ENCODE measurements around the gene ESM1. TPM values are rescaled to one million over a fixed set of nuclear protein-coding genes. Genes with fewer than 3 reads are reported as not detected.

The ESM1 gene, protein sequence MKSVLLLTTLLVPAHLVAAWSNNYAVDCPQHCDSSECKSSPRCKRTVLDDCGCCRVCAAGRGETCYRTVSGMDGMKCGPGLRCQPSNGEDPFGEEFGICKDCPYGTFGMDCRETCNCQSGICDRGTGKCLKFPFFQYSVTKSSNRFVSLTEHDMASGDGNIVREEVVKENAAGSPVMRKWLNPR
- 0.38 TPM for total RNA-seq
- polyA plus RNA-seq (ENCODE audit: insufficient read depth, low read depth, low replicate concordance) = 6.1 TPM
- long read RNA-seq, donor 1, partial matches to known transcripts = 0 of 4 reads
- long read RNA-seq, donor 1, other reads (novel, unspliced or antisense) = 0 of 4 reads
- long read RNA-seq, donor 2, partial matches to known transcripts = 0 of 4 reads
- long read RNA-seq, donor 2, other reads (novel, unspliced or antisense) = 0 of 4 reads
- long read RNA-seq, donor 3, partial matches to known transcripts = 0 of 4 reads
- long read RNA-seq, donor 3, other reads (novel, unspliced or antisense) = 0 of 4 reads
- long read RNA-seq, donor 4, partial matches to known transcripts = 0 of 2 reads
- long read RNA-seq, donor 4, other reads (novel, unspliced or antisense) = 0 of 2 reads
- long read RNA-seq, donor 5 = 0 reads
- long read RNA-seq, donor 6, partial matches to known transcripts = 0 of 4 reads
- long read RNA-seq, donor 6, other reads (novel, unspliced or antisense) = 0 of 4 reads
- long read RNA-seq, donor 7 = 0 reads
- long read RNA-seq, donor 8, partial matches to known transcripts = 0 of 2 reads
- long read RNA-seq, donor 8, other reads (novel, unspliced or antisense) = 0 of 2 reads
- long read RNA-seq, donor 9, partial matches to known transcripts = 0 of 1 reads
- long read RNA-seq, donor 9, other reads (novel, unspliced or antisense) = 0 of 1 reads
- long read RNA-seq, donor 10, partial matches to known transcripts = 0 of 1 reads
- long read RNA-seq, donor 10, other reads (novel, unspliced or antisense) = 0 of 1 reads

- Histone ChIP-seq H3K9me3 (ENCODE audit: control insufficient read depth in 2 of 3, insufficient read depth in 1 of 3, low read length in 3 of 3) (no peaks in the 10 kb centered on the region), H3K9ac (ENCODE audit: low read length in 3 of 3) (peak within 1 kb of the TSS in 2 of 3 donors; percentile 16 to 37), H3K27ac (ENCODE audit: low read depth in 2 of 2, low read length in 2 of 2) (peak within 1 kb of the TSS in 1 of 2 donors; percentile 38), H3K36me3 (ENCODE audit: control insufficient read depth in 2 of 3, insufficient read depth in 3 of 3, low read length in 3 of 3) (no peaks in the 10 kb centered on the region), H3K27me3 (ENCODE audit: control insufficient read depth, insufficient read depth, low read length) (no peaks in the 10 kb centered on the region), H3K4me1 (ENCODE audit: control insufficient read depth in 2 of 3, insufficient read depth in 2 of 3, low read depth in 1 of 3, low read length in 3 of 3) (no peaks in the 10 kb centered on the region), H3K4me3 (ENCODE audit: low read length in 3 of 3) (peak within 1 kb of the TSS in 2 of 3 donors; percentile 50 to 60)
- TF ChIP-seq, protein P1, sequence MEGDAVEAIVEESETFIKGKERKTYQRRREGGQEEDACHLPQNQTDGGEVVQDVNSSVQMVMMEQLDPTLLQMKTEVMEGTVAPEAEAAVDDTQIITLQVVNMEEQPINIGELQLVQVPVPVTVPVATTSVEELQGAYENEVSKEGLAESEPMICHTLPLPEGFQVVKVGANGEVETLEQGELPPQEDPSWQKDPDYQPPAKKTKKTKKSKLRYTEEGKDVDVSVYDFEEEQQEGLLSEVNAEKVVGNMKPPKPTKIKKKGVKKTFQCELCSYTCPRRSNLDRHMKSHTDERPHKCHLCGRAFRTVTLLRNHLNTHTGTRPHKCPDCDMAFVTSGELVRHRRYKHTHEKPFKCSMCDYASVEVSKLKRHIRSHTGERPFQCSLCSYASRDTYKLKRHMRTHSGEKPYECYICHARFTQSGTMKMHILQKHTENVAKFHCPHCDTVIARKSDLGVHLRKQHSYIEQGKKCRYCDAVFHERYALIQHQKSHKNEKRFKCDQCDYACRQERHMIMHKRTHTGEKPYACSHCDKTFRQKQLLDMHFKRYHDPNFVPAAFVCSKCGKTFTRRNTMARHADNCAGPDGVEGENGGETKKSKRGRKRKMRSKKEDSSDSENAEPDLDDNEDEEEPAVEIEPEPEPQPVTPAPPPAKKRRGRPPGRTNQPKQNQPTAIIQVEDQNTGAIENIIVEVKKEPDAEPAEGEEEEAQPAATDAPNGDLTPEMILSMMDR (IDR thresholded peaks at IDR 0.05; ENCODE audit: borderline replicate concordance, extremely low read depth, insufficient read depth) = no peak
- no peak for FAIRE-seq
- intact Hi-C loops (cut with DNase I) = no loop called here
- DNase-seq = peak in 2 of 5 donors; percentile 12 to 26
Measured at GRCh38 chr5:54985301-54986268, at the start of gene ESM1. Gene ESM1 (minus strand): TSS chr5:54985593. CDS start chr5:54985517, 76 bp downstream.

- FAIRE-seq (no peak), DNase-seq (no peak)
- H3K27me3 ChIP-seq (ENCODE audit: control insufficient read depth, insufficient read depth, low read length) = no peaks in the 10 kb centered on the region
- no peaks in the 10 kb centered on the region for H3K9me3 ChIP-seq (ENCODE audit: control insufficient read depth in 2 of 3, insufficient read depth in 1 of 3, low read length in 3 of 3)
- H3K27ac ChIP-seq (ENCODE audit: low read depth in 2 of 2, low read length in 2 of 2) = no peak overlapping the region
- H3K36me3 ChIP-seq (ENCODE audit: control insufficient read depth in 2 of 3, insufficient read depth in 3 of 3, low read length in 3 of 3) = no peaks in the 10 kb centered on the region
- no peak overlapping the region for H3K4me3 ChIP-seq (ENCODE audit: low read length in 3 of 3)
- intact Hi-C loops (cut with DNase I) = no loop called here
- TF ChIP-seq, protein P1 (IDR thresholded peaks at IDR 0.05; ENCODE audit: borderline replicate concordance, extremely low read depth, insufficient read depth) = no peak
- H3K9ac ChIP-seq (ENCODE audit: low read length in 3 of 3) = no peak overlapping the region
- H3K4me1 ChIP-seq (ENCODE audit: control insufficient read depth in 2 of 3, insufficient read depth in 2 of 3, low read depth in 1 of 3, low read length in 3 of 3) = no peaks in the 10 kb centered on the region
Measured at GRCh38 chr5:55033568-55033967, 48.2 kb upstream of the ESM1 start.

- H3K4me3 ChIP-seq (ENCODE audit: low read length in 3 of 3) = no peak overlapping the region
- H3K9ac ChIP-seq (ENCODE audit: low read length in 3 of 3) = no peak overlapping the region
- H3K9me3 ChIP-seq (ENCODE audit: control insufficient read depth in 2 of 3, insufficient read depth in 1 of 3, low read length in 3 of 3) = no peaks in the 10 kb centered on the region
- TF ChIP-seq, protein P1 (IDR thresholded peaks at IDR 0.05; ENCODE audit: borderline replicate concordance, extremely low read depth, insufficient read depth) = no peak
- no peak for FAIRE-seq
- no peak for DNase-seq
- no peak overlapping the region for H3K27ac ChIP-seq (ENCODE audit: low read depth in 2 of 2, low read length in 2 of 2)
- H3K36me3 ChIP-seq (ENCODE audit: control insufficient read depth in 2 of 3, insufficient read depth in 3 of 3, low read length in 3 of 3) = no peaks in the 10 kb centered on the region
- intact Hi-C loops (cut with DNase I) = no loop called here
- H3K27me3 ChIP-seq (ENCODE audit: control insufficient read depth, insufficient read depth, low read length) = no peaks in the 10 kb centered on the region
- H3K4me1 ChIP-seq (ENCODE audit: control insufficient read depth in 2 of 3, insufficient read depth in 2 of 3, low read depth in 1 of 3, low read length in 3 of 3) = no peaks in the 10 kb centered on the region
Measured at GRCh38 chr5:55031492-55031891, 46.1 kb upstream of the ESM1 start.
